AG09309 (cell line): Measurements from ENCODE around the gene RELL1.

Source experiments
- DNase-seq: peaks from one replicate; pipeline ENCODE4 v3.0.0-alpha.2; 2010; ENCODE audit warnings: low read depth
- H3K4me3 ChIP-seq: 2 replicates; pipeline ENCODE4 v1.5.1; 2011; ENCODE audit warnings: mild to moderate bottlenecking, low read depth, low read length, moderate library complexity; ENCODE audit not compliant: control insufficient read depth
- CTCF ChIP-seq: IDR thresholded peaks from 2 replicates; pipeline ENCODE4 v1.5.1; 2011; ENCODE audit warnings: mild to moderate bottlenecking, low read depth, low read length, inconsistent platforms; ENCODE audit not compliant: insufficient read depth, control insufficient read depth; ENCODE audit errors: missing control alignments

RELL1 gene

DNA sequence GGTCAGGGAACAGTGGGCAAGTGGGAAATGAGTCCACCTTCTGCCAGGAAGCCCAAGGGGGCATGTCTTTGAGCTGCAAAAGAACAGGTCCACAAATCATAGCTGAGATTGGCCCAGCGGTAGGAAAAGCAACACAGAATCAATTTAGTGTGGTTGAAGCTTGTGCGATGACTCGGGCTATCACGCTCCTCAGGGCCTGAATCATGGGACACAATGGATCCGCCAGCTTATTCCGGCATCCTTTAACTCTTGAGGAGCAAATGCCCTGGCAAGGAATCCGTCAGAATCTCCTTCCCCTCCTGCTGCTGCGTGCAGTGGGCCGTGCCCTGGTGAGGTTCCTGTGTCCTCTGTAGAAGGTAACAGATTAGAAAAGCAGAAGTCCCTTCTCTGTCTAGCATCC, 98.0 kb downstream of the RELL1 start:
- TF ChIP-seq CTCF = no peak
- no peak overlapping the region for H3K4me3 ChIP-seq
- no peak for DNase-seq

DNA sequence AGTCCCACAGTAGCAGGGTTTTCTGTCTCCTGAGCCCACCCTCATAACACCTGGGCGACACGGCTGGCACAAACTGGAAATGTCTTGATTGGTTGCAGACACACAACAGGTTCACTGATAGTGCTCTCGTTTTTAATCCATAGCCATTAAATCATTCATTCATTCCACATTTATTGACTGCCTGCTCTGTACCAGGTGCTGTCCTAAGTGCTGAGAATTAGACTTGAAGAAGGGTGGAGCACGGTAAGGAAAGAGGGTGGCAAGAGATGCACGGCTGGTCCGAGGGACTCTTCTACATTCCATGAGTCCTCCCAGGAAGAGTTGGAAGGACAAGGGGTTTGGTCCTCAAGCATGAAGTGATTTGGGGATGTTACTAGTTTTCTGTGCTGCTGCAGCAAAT, 100.0 kb downstream of the RELL1 start:
- no peak overlapping the region for H3K4me3 ChIP-seq
- no peak for TF ChIP-seq CTCF
- DNase-seq = no peak

DNA sequence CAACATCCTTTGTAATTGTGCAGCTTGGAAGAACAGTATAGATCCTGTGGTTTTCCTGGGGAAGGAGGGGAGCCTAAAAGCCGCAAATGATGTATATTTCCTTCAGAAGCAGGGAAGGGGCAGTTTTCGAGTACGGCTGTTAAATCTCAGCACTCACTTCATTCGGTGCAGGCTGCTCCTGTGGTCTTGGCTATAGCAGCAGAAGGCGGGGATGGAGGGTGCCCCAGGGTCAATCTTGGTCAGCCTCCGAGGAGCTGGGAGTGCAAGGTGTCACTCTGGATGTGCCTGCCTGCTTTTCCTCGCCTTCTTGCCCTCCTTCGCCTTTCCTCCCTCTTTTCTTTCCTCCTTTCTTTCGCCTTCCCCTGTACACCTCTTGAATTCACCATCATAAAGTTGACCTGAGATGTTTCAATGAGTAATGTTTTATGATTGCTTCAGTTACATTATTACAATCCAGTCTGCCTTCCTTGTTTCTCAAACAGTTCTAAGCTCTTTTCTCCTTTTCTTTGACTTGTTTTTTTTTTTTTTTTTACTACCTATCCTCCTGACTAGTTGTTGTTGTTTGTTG, 101.6 kb downstream of the RELL1 start:
- DNase-seq = no peak
- H3K4me3 ChIP-seq = no peak overlapping the region
- no peak for TF ChIP-seq CTCF

DNA sequence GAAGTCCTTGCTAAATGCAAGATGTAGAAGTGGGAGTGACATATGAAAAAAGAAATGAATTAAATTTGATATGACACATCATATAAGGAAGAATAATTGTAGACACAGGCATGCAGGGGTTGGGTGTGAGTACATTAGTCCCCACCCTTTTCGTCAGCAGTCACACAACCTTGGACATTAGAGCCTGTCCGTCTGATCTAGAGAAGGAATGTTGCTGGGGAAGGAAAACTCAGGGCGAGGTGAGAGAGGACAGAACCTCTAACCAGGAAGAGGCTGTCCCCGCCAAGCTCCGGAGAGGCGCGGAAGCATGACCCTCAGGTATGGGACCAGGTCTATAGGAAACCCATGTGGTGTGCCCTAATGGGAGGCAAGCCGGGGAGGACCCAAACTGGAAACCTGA, 102.1 kb downstream of the RELL1 start:
- no peak for DNase-seq
- H3K4me3 ChIP-seq = no peak overlapping the region
- TF ChIP-seq CTCF = no peak

GRCh38 chr4:37573566-37573965, 112.6 kb downstream of the RELL1 start:
- TF ChIP-seq CTCF = no peak

GRCh38 chr4:37568489-37568888, 117.7 kb downstream of the RELL1 start:
- DNase-seq = no peak
- H3K4me3 ChIP-seq = no peak overlapping the region
- TF ChIP-seq CTCF = no peak

More at GRCh38 chr4:37573566-37573965, 112.6 kb downstream of the RELL1 start:
- H3K4me3 ChIP-seq = no peak overlapping the region
- DNase-seq = no peak

- no peak for DNase-seq
- TF ChIP-seq CTCF = no peak
- no peak overlapping the region for H3K4me3 ChIP-seq
Observed at GRCh38 chr4:37567836-37568235, 118.3 kb downstream of the RELL1 start.
